HepG2 (cell line): ENCODE data around the gene NHERF2. TPM values are rescaled to one million over a fixed set of nuclear protein-coding genes. Genes with fewer than 3 reads are reported as not detected.

ENCODE experiments used
- ATAC-seq: fragments of 200-7000 bp; cut with Tn5 transposase; 3 replicates; pipeline ENCODE4 v1.9.1; 2020; ENCODE audit warnings: mild to moderate bottlenecking, moderate library complexity
- BruUV-seq: library from RNA; stranded (reverse); fragments of 400-500 nt; replicated peaks from 2 replicates; lab custom pipeline; 2021; lab: Mats Ljungman, UMichigan
- CTCF ChIA-PET: fragments of 300-600 bp; formaldehyde crosslinking; extraction: SDS; loops from one replicate; lab custom pipeline; 2021; ENCODE audit warnings: low total read pairs, inconsistent platforms, low intra/inter-chr PET ratio; lab: Yijun Ruan, JAX
- POLR2A ChIA-PET: fragments of 350-600 bp; sonication (Branson Sonifier 250); formaldehyde crosslinking; loops from one replicate; lab custom pipeline; 2020; ENCODE audit warnings: antibody characterized with exemption, inconsistent platforms; lab: Yijun Ruan, JAX
- DNase-seq: peaks from one replicate; pipeline ENCODE4 v3.0.0-alpha.2; 2015; ENCODE audit warnings: low spot score
- FAIRE-seq: peaks from 3 replicates; lab custom pipeline; 2011; peaks lifted over from hg19 to GRCh38; lab: Jason Lieb, UNC
- H2AFZ ChIP-seq: one replicate; pipeline ENCODE4 v1.6.1; 2011; ENCODE audit warnings: low read length, inconsistent platforms
- H3K27ac ChIP-seq: fragments of 300-600 bp; 3 replicates; pipeline ENCODE4 v1.8.0; 2011; ENCODE audit warnings: mixed run types, mild to moderate bottlenecking, mixed read lengths, low read length, inconsistent platforms; ENCODE audit not compliant: insufficient read depth; ENCODE audit errors: extremely low read length
- H3K27me3 ChIP-seq, 2 experiments: fragments of 200-600 bp in 1 of 2; 2 replicates in 1 of 2; 3 replicates in 1 of 2; pipeline versions ENCODE4 v1.6.0 to v1.8.0; 2011; ENCODE audit warnings: low read length in 2 of 2, mild to moderate bottlenecking in 2 of 2, moderate library complexity in 2 of 2, inconsistent platforms in 1 of 2; ENCODE audit not compliant: insufficient read depth in 2 of 2, control insufficient read depth in 1 of 2
- H3K36me3 ChIP-seq, 2 experiments: fragments of 200-600 bp in 1 of 2; replicated peaks in 1 of 2; 2 replicates in 1 of 2; 3 replicates in 1 of 2; pipeline versions ENCODE4 v1.5.1 to v1.8.0; 2011; ENCODE audit warnings: low read length in 2 of 2, inconsistent platforms in 1 of 2; ENCODE audit not compliant: insufficient read depth in 2 of 2, control insufficient read depth in 1 of 2
- H3K4me1 ChIP-seq: 2 replicates; pipeline ENCODE4 v1.5.1; 2012; ENCODE audit warnings: low read length, inconsistent platforms; ENCODE audit not compliant: insufficient read depth
- H3K4me2 ChIP-seq: 2 replicates; pipeline ENCODE4 v1.6.0; 2011; ENCODE audit warnings: low read depth, low read length, inconsistent platforms
- H3K4me3 ChIP-seq, 3 experiments: fragments of 200-600 bp in 1 of 3; sonication (generic), shearing (Covaris generic) in 1 of 3; replicated peaks in 1 of 3; 2 replicates each; pipeline ENCODE4 v1.5.1; 2011 to 2016; ENCODE audit warnings: low read length in 3 of 3, inconsistent platforms in 2 of 3, low read depth in 2 of 3, mild to moderate bottlenecking in 2 of 3, control low read depth in 1 of 3, mixed read lengths in 1 of 3; ENCODE audit not compliant: insufficient read depth in 1 of 3
- H3K79me2 ChIP-seq: one replicate; pipeline ENCODE4 v1.6.1; 2011; ENCODE audit warnings: low read length, inconsistent platforms; ENCODE audit not compliant: insufficient read depth
- H3K9ac ChIP-seq: 2 replicates; pipeline ENCODE4 v1.6.0; 2011; ENCODE audit warnings: mild to moderate bottlenecking, low read depth, low read length, inconsistent platforms; ENCODE audit not compliant: insufficient read depth
- H3K9me3 ChIP-seq: 2 replicates; pipeline ENCODE4 v1.5.1; 2012; ENCODE audit warnings: mild to moderate bottlenecking, low read length
- H4K20me1 ChIP-seq: 2 replicates; pipeline ENCODE4 v1.6.0; 2011; ENCODE audit warnings: inconsistent platforms, mild to moderate bottlenecking, low read length, moderate library complexity; ENCODE audit not compliant: insufficient read depth
- AGO1 ChIP-seq: fragments of 200-400 bp; formaldehyde crosslinking; IDR thresholded peaks from 2 replicates; pipeline ENCODE4 v1.6.1; 2017; ENCODE audit warnings: mild to moderate bottlenecking, low read depth, low read length, moderate library complexity; ENCODE audit not compliant: poor library complexity, severe bottlenecking
- RBFOX2 ChIP-seq: fragments of 200-400 bp; formaldehyde crosslinking; IDR thresholded peaks from 2 replicates; pipeline ENCODE4 v1.6.1; 2017; ENCODE audit warnings: low read depth, mild to moderate bottlenecking, low read length
- ZNF678 ChIP-seq: sonication (generic); formaldehyde crosslinking; IDR thresholded peaks from 2 replicates; pipeline ENCODE4 v1.4.0; 2020; ENCODE audit warnings: mild to moderate bottlenecking, missing genetic modification reagents
- WGBS: methylation state at CpG from one replicate; pipeline ENCODE4 v1.1.6; 2017; ENCODE audit warnings: low lambda C conversion rate; 5-methylcytosine and 5-hydroxymethylcytosine counted together
- in situ Hi-C: cut with HindIII; loops from 2 replicates; pipeline ENCODE4 v1.10.0; 2017; ENCODE audit warnings: low pct_unique_long_range_greater_than_20kb; ENCODE audit not compliant: extremely low pct_ligation_motif_present
- intact Hi-C: fragments of 100-400 bp; cut with micrococcal nuclease; formaldehyde crosslinking; loops from one replicate; pipeline ENCODE4 v1.10.0; 2022; ENCODE audit not compliant: unreplicated experiment
- polyA plus RNA-seq, 8 experiments: library from polyadenylated mRNA; depleted of rRNA in 3 of 8; stranded (reverse) in 7 of 8; unstranded in 1 of 8; fragments of >200 nt; fragmentation: Illumina TruSeq in 4 of 8; extraction: Trizol in 4 of 8; gene quantifications; 2 replicates each; pipeline versions ENCODE4 v1.2.1 to v1.2.3, GENCODE V29; 2011 to 2016; ENCODE audit warnings: low read depth in 4 of 8, missing spikeins in 1 of 8, mixed read lengths in 1 of 8; ENCODE audit not compliant: insufficient read depth in 1 of 8
- total RNA-seq, 5 experiments: library from RNA; depleted of rRNA; stranded (reverse); fragments of >200 nt; fragmentation: Illumina TruSeq; extraction: Trizol; gene quantifications; 2 replicates each; pipeline ENCODE4 v1.2.3, GENCODE V29; 2016; ENCODE audit warnings: low read depth in 1 of 5
- TF ChIP-seq, protein P1 (sequence below): sonication (generic); formaldehyde crosslinking; IDR thresholded peaks from 2 replicates; pipeline ENCODE4 v1.4.0; 2020; ENCODE audit warnings: mild to moderate bottlenecking, missing genetic modification reagents

The NHERF2 gene
- total and polyA plus RNA-seq, 2 of the 13 experiments (the other 11 are each of a cell fraction or from before 2014, with no cell fraction given), result 23.7 to 39.3 TPM

DNA sequence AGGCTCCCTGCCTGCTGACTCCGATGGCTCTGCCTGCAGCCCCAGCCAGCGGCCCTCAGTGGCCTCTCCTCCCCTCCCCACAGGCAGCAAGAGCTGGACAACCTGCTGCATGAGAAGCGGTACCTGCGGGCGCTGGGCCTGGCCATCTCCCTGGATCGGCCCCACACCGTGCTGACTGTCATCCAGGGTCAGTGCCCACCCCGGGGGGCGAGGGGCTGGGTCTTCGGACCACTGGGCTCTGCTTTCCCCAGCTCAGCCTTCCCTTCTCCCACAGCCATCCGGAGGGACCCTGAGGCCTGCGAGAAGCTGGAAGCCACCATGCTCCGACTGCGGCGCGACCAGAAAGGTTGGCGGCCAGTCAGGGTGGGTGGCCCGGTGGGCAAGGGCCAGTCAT, 48.8 kb upstream of the NHERF2 start:
- no peak overlapping the region for H3K4me2 ChIP-seq
- peaks cover 21 to 34% of the 10 kb centered on the region in 2 experiments; a peak in 3 of 5 replicates for H3K36me3 ChIP-seq
- H3K4me3 ChIP-seq, result no peak overlapping the region
- no peak overlapping the region for H3K9ac ChIP-seq
- H3K9me3 ChIP-seq, result no peaks in the 10 kb centered on the region
- TF ChIP-seq AGO1, result no peak
- TF ChIP-seq ZNF678 (CRISPR knock-in tag), result no peak
- peak; percentile 31; the same call in 1 of the 2 replicates for TF ChIP-seq RBFOX2
- TF ChIP-seq, protein P1, sequence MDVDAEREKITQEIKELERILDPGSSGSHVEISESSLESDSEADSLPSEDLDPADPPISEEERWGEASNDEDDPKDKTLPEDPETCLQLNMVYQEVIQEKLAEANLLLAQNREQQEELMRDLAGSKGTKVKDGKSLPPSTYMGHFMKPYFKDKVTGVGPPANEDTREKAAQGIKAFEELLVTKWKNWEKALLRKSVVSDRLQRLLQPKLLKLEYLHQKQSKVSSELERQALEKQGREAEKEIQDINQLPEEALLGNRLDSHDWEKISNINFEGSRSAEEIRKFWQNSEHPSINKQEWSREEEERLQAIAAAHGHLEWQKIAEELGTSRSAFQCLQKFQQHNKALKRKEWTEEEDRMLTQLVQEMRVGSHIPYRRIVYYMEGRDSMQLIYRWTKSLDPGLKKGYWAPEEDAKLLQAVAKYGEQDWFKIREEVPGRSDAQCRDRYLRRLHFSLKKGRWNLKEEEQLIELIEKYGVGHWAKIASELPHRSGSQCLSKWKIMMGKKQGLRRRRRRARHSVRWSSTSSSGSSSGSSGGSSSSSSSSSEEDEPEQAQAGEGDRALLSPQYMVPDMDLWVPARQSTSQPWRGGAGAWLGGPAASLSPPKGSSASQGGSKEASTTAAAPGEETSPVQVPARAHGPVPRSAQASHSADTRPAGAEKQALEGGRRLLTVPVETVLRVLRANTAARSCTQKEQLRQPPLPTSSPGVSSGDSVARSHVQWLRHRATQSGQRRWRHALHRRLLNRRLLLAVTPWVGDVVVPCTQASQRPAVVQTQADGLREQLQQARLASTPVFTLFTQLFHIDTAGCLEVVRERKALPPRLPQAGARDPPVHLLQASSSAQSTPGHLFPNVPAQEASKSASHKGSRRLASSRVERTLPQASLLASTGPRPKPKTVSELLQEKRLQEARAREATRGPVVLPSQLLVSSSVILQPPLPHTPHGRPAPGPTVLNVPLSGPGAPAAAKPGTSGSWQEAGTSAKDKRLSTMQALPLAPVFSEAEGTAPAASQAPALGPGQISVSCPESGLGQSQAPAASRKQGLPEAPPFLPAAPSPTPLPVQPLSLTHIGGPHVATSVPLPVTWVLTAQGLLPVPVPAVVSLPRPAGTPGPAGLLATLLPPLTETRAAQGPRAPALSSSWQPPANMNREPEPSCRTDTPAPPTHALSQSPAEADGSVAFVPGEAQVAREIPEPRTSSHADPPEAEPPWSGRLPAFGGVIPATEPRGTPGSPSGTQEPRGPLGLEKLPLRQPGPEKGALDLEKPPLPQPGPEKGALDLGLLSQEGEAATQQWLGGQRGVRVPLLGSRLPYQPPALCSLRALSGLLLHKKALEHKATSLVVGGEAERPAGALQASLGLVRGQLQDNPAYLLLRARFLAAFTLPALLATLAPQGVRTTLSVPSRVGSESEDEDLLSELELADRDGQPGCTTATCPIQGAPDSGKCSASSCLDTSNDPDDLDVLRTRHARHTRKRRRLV, result no peak
- TF ChIP-seq, all 625 proteins: peak for 1
- intact Hi-C loops, result no loop called here
- Histone ChIP-seq H3K4me1 (peaks cover 24% of the 10 kb centered on the region), H3K27ac (no peak overlapping the region), H3K27me3 (no peaks in the 10 kb centered on the region), H4K20me1 (no peaks in the 10 kb centered on the region), H2AFZ (no peak overlapping the region), H3K79me2 (peaks cover 7% of the 10 kb centered on the region)
- BruUV-seq, result no TSS peak
- POLR2A ChIA-PET, result interaction anchor here (0.6 to 1.4 kb wide), 3 partner anchors 13 to 145 kb away, joined by 3 to 6 read pairs (median 4); partner anchors contain the start of gene RPS2
- FAIRE-seq (no peak), DNase-seq (no peak), ATAC-seq (no peak)
- in situ Hi-C loops, result no loop called here
- 100% methylated on average over 2 of the region's 18 CpGs for whole genome bisulfite sequencing
- CTCF ChIA-PET, result no interaction called here
